COLO668 (cell line): ENCODE results near the gene XCR1.
"Not testable (repeated sequence)": the region's sequence is repeated elsewhere in the genome, so short reads cannot be mapped to it uniquely, and the experiment has no call there.

Experiments
- DNase-seq: peaks from one replicate; lab custom pipeline; 2025; ENCODE audit not compliant: unreplicated experiment; lab: John Stamatoyannopoulos, UW

The XCR1 gene, protein sequence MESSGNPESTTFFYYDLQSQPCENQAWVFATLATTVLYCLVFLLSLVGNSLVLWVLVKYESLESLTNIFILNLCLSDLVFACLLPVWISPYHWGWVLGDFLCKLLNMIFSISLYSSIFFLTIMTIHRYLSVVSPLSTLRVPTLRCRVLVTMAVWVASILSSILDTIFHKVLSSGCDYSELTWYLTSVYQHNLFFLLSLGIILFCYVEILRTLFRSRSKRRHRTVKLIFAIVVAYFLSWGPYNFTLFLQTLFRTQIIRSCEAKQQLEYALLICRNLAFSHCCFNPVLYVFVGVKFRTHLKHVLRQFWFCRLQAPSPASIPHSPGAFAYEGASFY

DNA sequence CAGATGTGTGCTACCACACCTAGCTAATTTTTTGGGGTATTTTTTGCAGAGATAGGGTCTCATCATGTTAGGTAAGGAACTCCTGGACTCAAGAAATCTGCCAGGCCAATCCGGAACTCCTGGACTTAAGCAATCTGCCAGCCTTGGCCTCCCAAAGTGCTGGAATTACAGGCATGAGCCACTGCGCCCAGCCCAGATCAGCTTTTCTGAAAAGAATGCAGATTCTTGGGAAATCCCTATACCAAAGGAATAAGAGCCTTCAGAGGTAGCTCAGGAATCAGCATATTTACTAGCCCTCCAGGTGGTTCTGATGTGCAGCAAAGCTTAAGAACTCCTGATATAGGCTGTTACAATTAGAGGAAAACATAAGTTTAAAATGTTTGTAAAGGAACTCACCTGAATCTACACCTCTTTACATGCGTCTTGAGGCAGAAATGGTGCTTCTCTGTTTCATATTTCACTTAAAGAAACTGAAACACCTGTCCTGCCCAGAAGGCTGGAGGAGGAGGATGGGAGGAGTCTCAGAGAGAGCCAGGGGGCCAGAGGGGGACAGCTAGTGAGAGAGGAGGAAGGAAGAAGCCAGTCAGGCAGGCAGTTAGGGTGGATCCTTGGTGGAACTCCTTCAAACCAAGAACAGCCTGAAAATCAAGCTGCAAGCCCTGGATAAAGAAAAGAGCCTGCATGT, at the start of gene XCR1:
XCR1 (minus strand) TSS at position 463 of the 685 bp plus-strand sequence. CDS start 5,536 bp downstream, outside the sequence.
- DNase-seq = no peak

DNA sequence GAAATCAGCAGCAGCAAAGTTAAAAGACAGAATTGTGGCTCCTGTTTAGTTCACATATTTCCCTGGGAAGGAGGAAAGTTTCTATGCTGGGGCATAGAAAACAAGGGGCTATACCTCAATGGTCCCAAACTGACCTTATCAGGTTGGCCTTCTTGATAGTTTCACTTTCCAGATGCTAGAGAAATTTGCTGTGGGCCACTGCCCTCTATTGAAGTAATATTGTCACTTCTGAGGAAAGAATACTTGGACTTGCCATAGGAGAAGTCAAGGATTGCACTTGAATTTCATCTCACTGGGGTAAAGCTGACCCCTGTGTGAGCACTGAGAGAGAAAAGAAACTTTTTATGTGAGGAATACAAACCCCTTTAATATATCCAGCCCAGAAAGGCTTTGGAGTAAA, 49.3 kb upstream of the XCR1 start:
- no peak for DNase-seq

DNA sequence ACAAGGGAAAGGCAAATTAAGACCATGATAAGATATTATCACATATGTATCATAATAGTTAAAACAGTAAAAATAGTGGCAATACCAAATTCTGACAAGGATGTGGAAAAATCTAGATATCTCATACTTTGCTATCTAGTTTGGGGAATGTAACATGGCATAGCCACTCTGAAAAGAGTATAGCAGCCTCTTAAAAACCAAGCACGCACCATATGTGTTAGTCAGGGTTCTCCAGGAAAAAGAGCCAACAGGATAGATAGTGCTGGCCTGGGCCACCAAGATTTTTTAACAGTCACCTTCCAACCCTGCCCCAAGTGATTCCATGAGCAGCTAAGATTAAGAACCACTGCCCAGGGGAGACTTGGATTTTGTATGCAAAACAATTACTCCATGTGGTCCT, 48.5 kb upstream of the XCR1 start:
- no peak for DNase-seq

DNA sequence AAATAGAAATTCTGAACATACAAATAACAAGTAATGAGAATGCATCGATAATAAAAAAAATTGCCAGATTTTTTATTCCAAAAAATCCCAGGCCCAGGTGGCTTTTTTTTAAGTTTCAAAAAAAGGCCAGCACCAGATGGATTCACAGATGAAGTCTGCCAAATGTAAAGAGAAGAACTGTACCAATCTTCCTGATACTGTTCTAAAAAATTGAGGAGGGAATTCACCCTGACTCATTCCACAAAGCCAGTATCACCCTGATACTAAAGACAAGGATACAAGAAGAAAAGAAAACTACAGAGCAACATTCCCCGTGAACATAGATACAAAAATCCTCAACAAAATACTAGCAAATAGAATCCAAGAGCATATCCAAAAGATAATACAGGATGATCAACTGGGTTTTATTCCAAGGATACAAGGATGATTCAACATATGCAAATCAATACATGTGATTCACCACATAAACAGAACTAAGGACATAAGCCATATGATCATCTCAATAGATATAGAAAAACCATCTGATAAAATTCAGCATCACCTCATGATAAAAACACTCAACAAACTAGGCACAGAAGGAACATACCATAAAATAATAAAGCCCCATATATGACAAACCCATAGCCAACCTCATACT, 44.1 kb upstream of the XCR1 start:
- no peak for DNase-seq

DNA sequence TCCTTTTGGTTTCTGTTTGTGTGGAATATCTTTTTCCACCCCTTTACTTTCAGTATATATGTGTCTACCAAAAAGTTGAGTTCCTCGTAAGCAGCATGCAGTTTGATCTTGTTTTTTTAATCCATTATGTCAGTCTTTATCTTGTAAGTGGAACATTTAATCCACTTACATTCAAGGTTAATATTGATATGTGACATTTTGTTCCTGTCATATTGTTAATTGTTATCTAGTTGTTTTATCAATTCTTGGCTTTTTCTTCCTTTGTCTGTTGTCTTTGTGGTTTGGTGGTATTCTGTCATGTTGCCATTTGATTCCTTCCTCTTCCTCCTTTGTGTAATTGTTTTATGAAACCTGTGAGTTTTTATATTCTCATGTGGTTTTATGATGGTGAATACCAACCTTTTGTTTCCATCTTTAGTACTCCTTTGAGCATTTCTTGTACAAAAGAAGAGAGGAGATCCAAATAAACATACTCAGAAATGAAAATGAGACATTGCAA, 43.4 kb upstream of the XCR1 start:
- DNase-seq = no peak

DNA sequence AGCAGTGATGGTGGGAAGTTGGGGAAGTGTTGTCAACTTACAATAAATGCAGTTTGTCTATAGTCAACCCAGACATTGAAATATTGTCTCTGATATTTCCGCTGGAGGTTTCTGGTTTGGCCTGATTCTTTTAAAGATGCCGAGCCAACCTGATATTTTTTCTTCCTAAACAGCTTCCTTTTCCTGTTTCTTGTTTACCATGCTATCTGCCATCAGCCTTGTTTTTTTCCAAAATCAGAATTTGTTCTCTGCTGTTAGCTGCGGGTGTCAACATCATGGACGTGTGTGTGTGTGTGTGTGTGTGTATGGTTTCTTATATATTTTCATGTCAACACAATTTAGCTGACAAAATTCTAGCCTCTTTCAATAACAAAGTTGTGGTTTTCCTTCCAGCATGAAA, 41.2 kb upstream of the XCR1 start:
- DNase-seq = no peak

DNA sequence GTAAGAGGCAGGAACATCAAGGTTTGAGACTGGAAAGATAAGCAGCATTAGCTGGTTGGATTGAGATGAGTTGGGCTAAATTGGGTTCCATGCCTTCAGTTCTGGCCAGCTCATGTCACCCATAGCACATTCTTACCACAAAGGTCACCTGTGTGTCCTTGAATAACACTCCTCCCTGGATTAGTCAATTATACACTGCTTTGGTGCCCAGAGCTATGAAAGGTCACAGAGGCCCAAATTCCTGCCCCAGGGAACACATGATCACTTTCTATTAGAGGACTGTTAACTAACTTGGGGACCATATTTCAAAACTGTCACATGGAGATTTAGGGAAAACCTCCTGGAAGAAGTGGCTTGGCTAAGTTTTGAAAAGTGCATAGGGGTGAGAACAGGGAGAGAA, 40.1 kb upstream of the XCR1 start:
- no peak for DNase-seq

DNA sequence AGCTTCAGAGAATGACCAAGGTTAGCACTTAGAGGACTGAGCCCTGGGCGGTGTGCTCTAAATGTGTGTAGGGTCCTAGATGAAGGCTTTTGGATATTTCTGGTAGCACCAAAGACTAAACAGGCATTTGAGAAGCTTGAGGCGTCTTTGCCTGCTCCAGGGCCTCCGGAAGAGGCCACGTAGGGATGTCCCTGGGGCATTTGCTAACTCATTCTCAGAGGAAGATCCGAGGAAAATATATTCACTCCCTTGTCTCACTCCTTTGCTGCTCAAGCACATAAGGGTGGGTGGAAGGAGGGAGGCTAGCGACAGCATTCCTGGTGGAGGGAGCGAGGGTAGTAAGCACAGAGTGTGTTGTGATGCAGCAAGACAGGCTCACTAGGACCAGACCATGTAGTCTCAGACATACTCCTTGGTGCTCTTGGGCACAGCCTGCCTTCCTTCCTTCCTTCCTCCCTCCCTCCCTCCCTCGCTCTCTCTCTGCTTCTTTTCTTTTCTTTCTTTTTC, 38.5 kb upstream of the XCR1 start:
- no peak for DNase-seq

DNA sequence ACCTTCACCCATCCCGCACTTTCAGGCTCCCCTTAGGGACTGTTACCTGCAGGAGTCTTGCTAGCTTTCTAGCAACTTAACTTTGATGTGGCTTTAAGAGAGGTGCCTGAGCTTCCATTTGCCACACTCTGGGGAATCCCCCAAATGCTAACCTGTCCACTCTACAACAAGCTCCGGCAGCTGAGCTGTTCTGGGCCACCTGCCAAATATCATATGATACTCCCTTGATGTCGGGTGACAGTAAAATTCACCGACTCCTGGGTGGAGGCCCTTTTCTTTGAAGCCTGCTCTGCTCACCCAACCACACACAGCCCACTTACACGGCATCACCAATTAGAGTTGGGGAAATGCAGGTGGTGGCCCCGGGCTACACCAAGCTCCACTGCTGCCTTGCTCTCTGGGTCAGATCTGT, 38.0 kb upstream of the XCR1 start:
- peak; percentile 86 for DNase-seq

DNA sequence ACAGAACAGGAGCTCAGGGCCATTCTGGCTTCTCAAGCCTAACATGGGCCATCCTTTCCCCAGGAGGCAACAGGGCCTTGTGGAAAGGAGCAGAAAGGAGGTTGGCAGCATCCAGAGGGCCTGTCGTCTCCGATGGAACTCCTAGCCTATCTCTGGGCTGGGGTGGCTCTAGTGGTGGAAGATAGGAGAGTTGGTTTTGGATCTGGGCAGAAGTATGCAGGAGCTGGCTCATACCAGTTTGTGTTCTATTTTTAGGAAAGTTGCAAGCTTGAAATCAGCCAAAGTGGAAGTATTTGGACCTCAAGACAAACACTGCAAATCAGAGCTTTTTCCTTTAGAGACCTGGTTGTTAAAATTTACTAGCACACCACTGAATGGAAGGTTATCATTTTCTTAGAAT, 35.4 kb upstream of the XCR1 start:
- DNase-seq = no peak

DNA sequence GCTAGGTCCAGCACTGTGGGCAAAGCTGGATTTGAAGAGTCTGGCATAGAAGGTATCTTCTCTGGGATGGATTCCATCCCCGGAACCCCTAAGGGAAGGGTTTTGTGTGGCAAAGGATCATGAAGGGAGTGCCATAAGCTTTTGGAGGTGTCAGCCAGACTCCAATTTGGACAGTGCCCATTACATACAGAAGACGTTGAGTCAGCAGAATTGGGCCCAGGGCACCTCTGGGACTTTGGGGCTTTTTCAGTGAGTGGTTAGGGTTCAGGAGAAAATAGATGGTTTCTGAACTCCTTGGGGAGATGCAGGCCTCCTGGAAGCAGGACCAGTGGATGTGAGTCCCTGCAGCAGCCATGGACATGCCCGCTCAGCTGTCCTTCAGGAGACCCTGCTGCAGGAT, 34.6 kb upstream of the XCR1 start:
- DNase-seq = no peak

DNA sequence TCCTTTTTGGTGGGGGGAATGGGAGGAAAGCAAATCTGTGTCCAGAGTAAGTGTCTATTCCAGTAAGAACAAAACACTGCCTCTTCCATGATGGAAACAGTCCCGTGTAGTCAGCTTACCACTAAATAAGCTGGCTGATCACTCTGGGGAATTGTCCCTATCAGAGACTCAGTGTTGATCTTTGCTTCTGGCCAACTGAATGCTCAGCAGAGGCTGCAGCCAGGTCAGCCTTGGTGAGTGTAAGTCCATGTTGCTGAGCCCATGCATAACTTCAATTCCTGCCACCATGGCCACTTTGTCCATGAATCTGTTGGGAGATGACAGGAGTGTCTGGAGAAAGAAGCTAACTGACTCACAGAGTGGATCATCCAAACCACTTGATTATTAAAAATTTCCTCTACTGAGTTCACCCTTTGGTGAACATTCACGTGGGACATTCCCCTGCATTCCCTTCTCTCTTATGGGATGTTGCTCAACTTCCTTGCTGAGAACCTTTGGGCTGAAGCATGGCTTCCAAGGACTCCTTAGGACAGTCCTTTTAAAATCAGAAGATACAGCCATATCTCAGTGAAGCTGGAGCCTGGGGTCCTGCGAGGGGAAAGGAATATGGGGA, 33.9 kb upstream of the XCR1 start:
- DNase-seq = no peak

DNA sequence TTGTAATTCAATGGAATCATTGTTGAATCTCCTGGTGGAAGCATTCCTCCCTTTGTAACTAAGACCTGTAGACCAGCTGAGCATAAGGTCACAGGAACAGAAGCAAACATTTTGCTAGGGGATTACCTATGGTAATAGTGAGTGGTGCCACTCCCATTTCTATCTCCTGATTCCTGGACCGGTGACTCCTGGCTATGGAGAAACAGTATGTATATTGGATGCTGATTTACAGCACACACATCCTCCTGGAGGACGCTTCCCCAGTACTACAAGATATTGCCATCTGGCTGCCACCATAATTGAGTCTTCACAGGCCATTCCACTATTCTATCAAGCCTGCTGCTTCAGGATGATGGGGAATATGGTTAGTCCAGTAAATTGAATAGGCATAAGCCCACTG, 33.3 kb upstream of the XCR1 start:
- no peak for DNase-seq

DNA sequence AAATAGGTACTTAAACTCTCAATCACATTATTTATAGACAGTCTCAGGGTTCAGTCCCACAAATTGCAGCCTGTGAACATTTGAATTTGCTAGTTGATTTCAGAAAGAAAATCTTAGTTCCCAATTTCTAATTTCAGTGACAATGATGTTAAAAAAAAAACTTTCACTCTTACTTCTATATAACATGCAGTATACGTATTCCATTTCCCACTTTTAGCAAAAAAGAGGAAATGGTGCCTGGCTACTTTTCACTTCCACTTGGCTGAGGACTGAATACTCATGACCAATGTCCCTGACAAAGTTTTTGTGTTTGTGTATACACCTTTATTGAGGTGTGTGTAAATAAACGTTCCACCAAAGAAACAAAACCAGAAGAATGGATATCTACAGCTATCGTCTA, 32.1 kb upstream of the XCR1 start:
- DNase-seq = no peak

DNA sequence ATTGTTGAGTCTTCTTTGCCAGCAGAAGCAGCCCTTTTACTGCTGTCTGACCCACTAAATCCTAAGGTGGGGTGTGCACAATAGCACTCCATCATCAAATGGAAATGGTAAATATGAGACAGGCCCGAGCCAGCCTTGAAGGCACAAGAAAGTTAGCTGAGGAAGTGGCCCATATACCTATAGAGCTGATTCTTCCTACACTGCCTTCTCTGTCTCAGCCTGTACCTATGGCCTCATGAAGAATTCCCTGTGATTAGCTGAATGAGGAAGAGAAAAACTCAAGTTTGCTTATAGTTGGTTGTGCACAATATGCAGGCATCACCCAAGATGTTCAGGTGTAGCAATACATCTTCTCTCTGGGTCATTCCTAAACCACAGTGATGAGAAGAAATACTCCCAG, 31.7 kb upstream of the XCR1 start:
- no peak for DNase-seq

DNA sequence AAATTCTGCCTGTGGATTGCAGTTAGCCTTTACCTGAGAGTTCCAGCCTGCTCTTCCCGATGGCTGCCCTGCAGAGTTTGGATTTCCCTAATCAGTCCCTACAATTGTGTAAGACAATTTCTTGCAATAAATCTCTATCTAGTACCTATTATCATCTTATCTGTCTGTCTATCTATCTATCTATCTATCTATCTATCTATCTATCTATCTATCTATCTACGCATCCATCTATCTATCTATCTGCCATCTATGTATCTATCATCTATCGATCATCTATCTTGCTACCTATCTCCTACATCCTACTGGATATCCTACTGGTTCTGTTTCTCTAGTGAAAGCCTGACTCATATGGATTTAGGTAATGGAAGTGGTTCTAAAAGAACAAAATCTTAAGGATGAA, 30.4 kb upstream of the XCR1 start:
- DNase-seq = no peak

DNA sequence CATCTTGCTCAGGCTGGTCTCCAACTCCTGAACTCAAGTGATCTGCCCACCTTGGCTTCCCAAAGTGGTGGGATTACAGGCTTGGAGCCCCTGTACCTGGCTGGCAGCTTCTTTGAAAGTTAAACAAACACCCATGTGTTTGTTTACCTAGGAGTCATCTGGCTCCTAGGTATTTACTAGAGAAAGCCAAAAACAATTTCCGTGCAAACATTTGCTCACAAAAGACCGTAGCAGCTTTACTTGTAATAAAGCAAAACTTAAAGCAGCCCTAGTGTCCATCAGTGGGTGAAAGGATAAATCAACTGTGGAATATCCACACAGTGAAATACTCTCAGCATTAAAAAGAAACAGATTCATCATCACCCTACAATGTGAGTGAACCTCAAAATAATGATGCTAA, 29.4 kb upstream of the XCR1 start:
- DNase-seq = no peak

DNA sequence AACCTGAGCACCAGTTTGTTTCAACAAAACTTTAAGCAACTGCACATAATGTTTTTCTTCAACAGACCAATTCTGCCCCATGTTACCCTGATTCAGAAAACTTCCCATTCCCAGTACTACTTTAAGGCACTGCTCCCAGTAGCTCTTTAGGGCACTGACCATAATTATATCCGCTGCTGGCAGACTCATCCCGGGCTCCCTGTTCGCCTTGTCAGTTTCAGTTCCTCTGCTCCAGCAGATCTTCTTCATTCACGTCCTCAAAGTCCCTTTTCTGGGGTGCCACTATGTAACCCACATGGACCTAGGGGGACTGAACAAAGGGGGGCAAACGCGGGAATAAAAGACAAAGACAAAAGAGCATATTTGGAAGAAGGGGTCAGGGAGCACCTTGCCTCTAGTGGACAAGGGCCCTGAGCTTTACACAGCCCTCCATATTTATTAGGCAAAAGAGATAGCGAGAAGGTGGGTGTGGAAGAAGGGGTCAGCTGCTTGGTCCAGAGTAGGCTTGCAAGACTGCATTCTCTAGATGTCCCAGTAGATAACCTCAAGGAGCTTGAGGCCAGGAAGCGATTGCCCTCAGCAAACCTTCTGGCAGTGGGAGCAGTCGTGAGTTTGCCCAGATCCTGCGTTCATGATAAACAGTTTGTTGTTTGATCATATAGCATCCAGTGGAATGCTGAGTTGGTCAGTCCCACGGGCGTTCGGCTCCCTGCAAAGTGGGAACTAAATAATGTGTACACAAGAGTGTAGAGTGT, 26.7 kb upstream of the XCR1 start:
- not testable (repeated sequence) for DNase-seq

DNA sequence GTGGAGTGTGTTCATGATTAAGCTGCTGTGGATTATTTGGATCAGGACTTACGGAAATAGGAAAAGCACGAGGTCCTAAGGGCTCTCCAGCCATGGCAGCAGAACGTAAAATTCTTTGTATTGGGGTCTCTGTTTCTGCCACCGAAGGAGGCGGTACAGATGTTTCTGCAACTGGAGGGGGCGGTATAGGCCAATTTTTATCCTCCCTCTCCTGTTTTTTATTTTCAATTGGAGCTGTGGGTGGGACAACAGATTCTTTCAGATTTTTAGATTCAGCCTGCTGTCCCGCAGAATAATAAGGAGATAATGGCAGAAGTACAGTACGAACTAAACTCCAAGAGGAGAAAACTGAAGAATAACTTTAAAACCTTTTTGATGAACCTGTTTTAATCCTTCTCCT, 26.0 kb upstream of the XCR1 start:
- not testable (repeated sequence) for DNase-seq

DNA sequence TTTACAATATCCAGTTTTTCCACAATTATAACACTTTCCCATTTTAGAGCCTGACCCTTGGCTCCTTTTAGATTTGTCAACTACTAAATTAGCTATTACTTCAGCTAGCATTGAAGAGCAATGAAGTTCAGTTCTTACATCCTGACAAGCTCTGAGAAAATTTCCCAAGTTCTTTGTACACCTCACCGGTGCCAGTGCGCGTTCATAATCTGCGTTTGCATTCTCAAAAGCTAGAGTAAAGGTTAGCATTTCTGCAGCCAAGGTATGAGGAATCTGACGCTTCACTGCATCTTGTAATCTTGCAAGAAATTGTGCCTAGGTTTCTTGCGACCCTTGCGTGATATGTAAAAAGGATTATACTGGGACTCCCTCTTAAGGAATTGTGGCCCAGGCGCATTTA, 25.2 kb upstream of the XCR1 start:
- no peak for DNase-seq

DNA sequence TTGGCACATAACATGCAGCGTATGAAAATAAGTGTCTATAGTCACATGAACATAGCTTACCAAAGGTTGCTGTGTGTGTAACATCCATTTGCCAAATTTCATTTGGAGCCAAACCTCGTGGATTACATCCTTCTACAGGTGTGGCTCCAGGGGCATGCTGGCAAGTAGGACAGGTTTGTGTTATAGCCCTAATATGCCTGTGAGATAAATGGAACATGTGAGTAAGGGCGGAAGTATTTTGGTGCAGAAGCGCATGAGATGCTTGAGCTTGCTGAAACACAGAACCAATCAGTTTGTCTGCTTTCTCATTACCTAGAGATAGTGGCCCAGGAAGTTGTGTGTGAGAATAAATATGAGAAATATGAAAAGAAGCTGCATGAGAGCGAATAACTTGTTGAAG, 21.8 kb upstream of the XCR1 start:
- no peak for DNase-seq
